Gastrocnemius medialis (tissue), 4 donors: ENCODE data around the gene PHF20. TPM values are rescaled to one million over a fixed set of nuclear protein-coding genes. Genes with fewer than 3 reads are reported as not detected.

Source experiments
- ATAC-seq, 2 donors: fragments of 150-250 bp; one replicate each; pipeline ENCODE4 v1.9.1; 2016
- DNase-seq, 2 donors: peaks; one replicate each; pipeline ENCODE4 v3.0.0-alpha.2; 2019
- H3K27ac ChIP-seq, 4 donors: fragments of 200-600 bp; sonication (generic); 1 replicate in 1 of 4; 2 replicates in 3 of 4; pipeline ENCODE4 v1.5.1; 2016 to 2018; ENCODE audit warnings: mild to moderate bottlenecking in 2 of 4, moderate library complexity in 1 of 4
- H3K27me3 ChIP-seq, 3 donors: fragments of 200-600 bp; sonication (generic) in 2 of 3; 1 replicate in 1 of 3; 2 replicates in 2 of 3; pipeline versions ENCODE4 v1.5.1 to v1.6.0; 2016 to 2019; ENCODE audit warnings: mild to moderate bottlenecking in 1 of 3, moderate library complexity in 1 of 3
- H3K36me3 ChIP-seq, 2 donors: fragments of 200-600 bp; sonication (generic) in 1 of 2; one replicate each; pipeline ENCODE4 v1.5.1; 2017 to 2018
- H3K4me1 ChIP-seq, 2 donors: fragments of 200-600 bp; sonication (generic) in 1 of 2; one replicate each; pipeline ENCODE4 v1.5.1; 2016 to 2017; ENCODE audit warnings: mild to moderate bottlenecking in 2 of 2
- H3K4me3 ChIP-seq, 4 donors: fragments of 200-600 bp; sonication (generic) in 3 of 4; 1 replicate in 1 of 4; 2 replicates in 3 of 4; pipeline ENCODE4 v1.5.1; 2016 to 2019; ENCODE audit warnings: mild to moderate bottlenecking in 2 of 4
- H3K9me3 ChIP-seq, 3 donors: fragments of 200-600 bp; sonication (generic) in 2 of 3; 1 replicate in 1 of 3; 2 replicates in 2 of 3; pipeline ENCODE4 v1.5.1; 2016 to 2019
- CTCF ChIP-seq, 5 experiments: fragments of 450-650 bp in 3 of 5; fragments of 200-600 bp in 2 of 5; sonication (generic) in 2 of 5; IDR thresholded peaks in 4 of 5; conservative IDR thresholded peaks in 1 of 5; 1 replicate in 4 of 5; 2 replicates in 1 of 5; pipeline ENCODE4 v1.5.1; 2016 to 2019; ENCODE audit warnings: antibody characterized with exemption in 5 of 5, mild to moderate bottlenecking in 3 of 5, moderate library complexity in 3 of 5
- POLR2A ChIP-seq, 2 donors: fragments of 450-650 bp; IDR thresholded peaks; one replicate each; pipeline ENCODE4 v1.6.1; 2017; ENCODE audit warnings: antibody characterized with exemption in 2 of 2, mild to moderate bottlenecking in 2 of 2, moderate library complexity in 2 of 2
- in situ Hi-C, 4 donors: fragments of 200-750 bp; cut with MboI; loops; one replicate each; pipeline versions ENCODE4 v1.15.0 to v1.8.0; 2017; ENCODE audit warnings: low sequenced_read_pairs in 4 of 4
- intact Hi-C: fragments of 100-400 bp; cut with DNase I; formaldehyde crosslinking; loops from one replicate; pipeline ENCODE4 v1.15.1; 2023; ENCODE audit warnings: low total_unique reads
- total RNA-seq, 4 donors: library from RNA; depleted of rRNA; stranded (reverse); fragments of >200 nt; gene quantifications; one replicate each; pipeline versions ENCODE4 v1.1.0 to v1.2.3, GENCODE V29; 2016

The PHF20 gene
- total RNA-seq, 4 donors from 2014 or later: 72.6 to 91.9 (median 82.2) TPM

GRCh38 chr20:35826397-35826998 is 54.7 kb downstream of the PHF20 start:
- H3K27ac ChIP-seq: peak overlapping the region; percentile 78 to 91 (median 84)
- intact Hi-C loops: loop anchor here (5.0 kb wide), 1 partner anchor 56 kb away; no protein-coding TSS in a partner anchor
- ATAC-seq: no peak

GRCh38 chr20:35828434-35828833 is 56.6 kb downstream of the PHF20 start:
- ATAC-seq: peak; percentile 95 to 97
- Histone ChIP-seq H3K4me1 (peaks cover 32 to 34% of the 10 kb centered on the region in 2 donors), H3K36me3 (no peaks in the 10 kb centered on the region), H3K4me3 (no peak overlapping the region), H3K9me3 (no peaks in the 10 kb centered on the region), H3K27ac (peak overlapping the region; percentile 78 to 91 (median 84)), H3K27me3 (no peaks in the 10 kb centered on the region)
- DNase-seq: peak; percentile 80 to 94
- no peak for TF ChIP-seq POLR2A (IDR thresholded peaks at IDR 0.05)
- TF ChIP-seq CTCF (IDR thresholded peaks at IDR 0.05 in 4 of 5, conservative IDR thresholded peaks at IDR 0.05 in 1 of 5): no peak
- in situ Hi-C loops (no loop called here), intact Hi-C loops (loop anchor here (2.0 to 5.0 kb wide), 3 partner anchors 42 to 58 kb away; no protein-coding TSS in a partner anchor)

More at GRCh38 chr20:35826397-35826998, 54.7 kb downstream of the PHF20 start:
- in situ Hi-C loops: no loop called here
- no peak for TF ChIP-seq CTCF (IDR thresholded peaks at IDR 0.05 in 4 of 5, conservative IDR thresholded peaks at IDR 0.05 in 1 of 5)
- TF ChIP-seq POLR2A (IDR thresholded peaks at IDR 0.05): no peak
- Histone ChIP-seq H3K36me3 (no peaks in the 10 kb centered on the region), H3K9me3 (no peaks in the 10 kb centered on the region), H3K4me3 (no peak overlapping the region), H3K4me1 (peaks cover 21% of the 10 kb centered on the region in 2 donors), H3K27me3 (no peaks in the 10 kb centered on the region)
- no peak for DNase-seq

- peak overlapping the region; percentile 78 to 91 (median 84) for H3K27ac ChIP-seq
- intact Hi-C loops: loop anchor here (2.0 to 5.0 kb wide), 3 partner anchors 42 to 58 kb away; no protein-coding TSS in a partner anchor
Observed at GRCh38 chr20:35828916-35829315, 57.1 kb downstream of the PHF20 start.

GRCh38 chr20:35830264-35830663 is 58.4 kb downstream of the PHF20 start:
- DNase-seq: no peak
- in situ Hi-C loops (no loop called here), intact Hi-C loops (no loop called here)
- Histone ChIP-seq H3K36me3 (no peaks in the 10 kb centered on the region), H3K4me1 (peaks cover 32 to 34% of the 10 kb centered on the region in 2 donors), H3K27ac (peak overlapping the region; percentile 78 to 91 (median 84)), H3K9me3 (no peaks in the 10 kb centered on the region), H3K4me3 (no peak overlapping the region), H3K27me3 (no peaks in the 10 kb centered on the region)
- ATAC-seq: no peak
- no peak for TF ChIP-seq CTCF (IDR thresholded peaks at IDR 0.05 in 4 of 5, conservative IDR thresholded peaks at IDR 0.05 in 1 of 5)
- TF ChIP-seq POLR2A (IDR thresholded peaks at IDR 0.05): no peak

More at GRCh38 chr20:35828916-35829315, 57.1 kb downstream of the PHF20 start:
- ATAC-seq (peak; percentile 71 to 82), DNase-seq (peak; percentile 16 to 48)
- TF ChIP-seq CTCF (IDR thresholded peaks at IDR 0.05 in 4 of 5, conservative IDR thresholded peaks at IDR 0.05 in 1 of 5): no peak
- no peak for TF ChIP-seq POLR2A (IDR thresholded peaks at IDR 0.05)
- no peaks in the 10 kb centered on the region for H3K27me3 ChIP-seq
- no peaks in the 10 kb centered on the region for H3K9me3 ChIP-seq
- peaks cover 32 to 34% of the 10 kb centered on the region in 2 donors for H3K4me1 ChIP-seq
- no peaks in the 10 kb centered on the region for H3K36me3 ChIP-seq
- in situ Hi-C loops: no loop called here
- H3K4me3 ChIP-seq: no peak overlapping the region
